GM19043 (cell line): ENCODE results near the gene WDR72.
"Not testable (repeated sequence)": the region's sequence is repeated elsewhere in the genome, so short reads cannot be mapped to it uniquely, and the experiment has no call there.

Experiments
- ATAC-seq: cut with Tn5 transposase; IDR thresholded peaks from one replicate; pipeline ENCODE4 v1.9.1; 2021; ENCODE audit warnings: low read depth; ENCODE audit not compliant: unreplicated experiment

WDR72 gene

GRCh38 chr15:53540626-53541300 lies 218.7 kb downstream of the WDR72 start:
- not testable (repeated sequence) for ATAC-seq

- ATAC-seq = no peak
Observed at GRCh38 chr15:53539878-53540277, 219.6 kb downstream of the WDR72 start.

GRCh38 chr15:53536479-53537120 lies 222.9 kb downstream of the WDR72 start:
- no peak for ATAC-seq

- no peak for ATAC-seq
Observed at GRCh38 chr15:53535886-53536285, 223.6 kb downstream of the WDR72 start.

GRCh38 chr15:53534105-53534839 lies 225.2 kb downstream of the WDR72 start:
- ATAC-seq = no peak

- ATAC-seq = no peak
Observed at GRCh38 chr15:53530761-53531160, 228.7 kb downstream of the WDR72 start.

GRCh38 chr15:53527996-53528395 lies 231.5 kb downstream of the WDR72 start:
- ATAC-seq = no peak

GRCh38 chr15:53525894-53526293 lies 233.6 kb downstream of the WDR72 start:
- no peak for ATAC-seq

- ATAC-seq = no peak
Observed at GRCh38 chr15:53522991-53523390, 236.5 kb downstream of the WDR72 start.

- ATAC-seq = no peak
Observed at GRCh38 chr15:53520996-53521395, 238.5 kb downstream of the WDR72 start.

- no peak for ATAC-seq
Observed at GRCh38 chr15:53513431-53513830, 246.0 kb downstream of the WDR72 start.

- no peak for ATAC-seq
Observed at GRCh38 chr15:53512029-53512428, 247.4 kb downstream of the WDR72 start.

GRCh38 chr15:53511175-53511574 lies 248.3 kb downstream of the WDR72 start:
- no peak for ATAC-seq

- no peak for ATAC-seq
Observed at GRCh38 chr15:53506370-53506769, 253.1 kb downstream of the WDR72 start.

GRCh38 chr15:53498996-53499395 lies 260.5 kb downstream of the WDR72 start:
- no peak for ATAC-seq

- ATAC-seq = no peak
Observed at GRCh38 chr15:53490341-53490740, 269.1 kb downstream of the WDR72 start.

GRCh38 chr15:53482055-53482454 lies 277.4 kb downstream of the WDR72 start:
- no peak for ATAC-seq

GRCh38 chr15:53477981-53478766 lies 281.3 kb downstream of the WDR72 start:
- no peak for ATAC-seq

- ATAC-seq = no peak
Observed at GRCh38 chr15:53473886-53474285, 285.6 kb downstream of the WDR72 start.

- no peak for ATAC-seq
Observed at GRCh38 chr15:53473435-53473834, 286.0 kb downstream of the WDR72 start.

- no peak for ATAC-seq
Observed at GRCh38 chr15:53472883-53473282, 286.6 kb downstream of the WDR72 start.
